NK-92 treated with Interleukin-12 subunit alpha and Interleukin-12 subunit beta, amount 100 ng/mL, for 24 hours (cell line): Measurements from ENCODE around the gene GSDME.

Experiments used
- DNase-seq: peaks from one replicate; lab custom pipeline; 2025; lab: John Stamatoyannopoulos, UW

Gene GSDME

GRCh38 chr7:24769851-24770250, 12.6 kb upstream of the GSDME start:
- no peak for DNase-seq

- no peak for DNase-seq
These were observed 12.0 kb upstream of the GSDME start for GRCh38 chr7:24769014-24769830.

GRCh38 chr7:24767878-24768569, 10.8 kb upstream of the GSDME start:
- DNase-seq = no peak

GRCh38 chr7:24764972-24765744, 7.9 kb upstream of the GSDME start:
- no peak for DNase-seq

GRCh38 chr7:24764011-24764410, 6.7 kb upstream of the GSDME start:
- no peak for DNase-seq

- no peak for DNase-seq
These were observed 6.1 kb upstream of the GSDME start for GRCh38 chr7:24763303-24763901.

GRCh38 chr7:24762771-24763170, 5.5 kb upstream of the GSDME start:
- DNase-seq = no peak

GRCh38 chr7:24760968-24761367, 3.7 kb upstream of the GSDME start:
- DNase-seq = no peak

GRCh38 chr7:24756545-24757352, 515 bp downstream of the GSDME start:
- no peak for DNase-seq

- DNase-seq = no peak
These were observed 1.5 kb downstream of the GSDME start for GRCh38 chr7:24755541-24756407.

GRCh38 chr7:24754906-24755506, 2.3 kb downstream of the GSDME start:
- DNase-seq = no peak

- no peak for DNase-seq
These were observed 5.0 kb downstream of the GSDME start for GRCh38 chr7:24752073-24752800.

- DNase-seq = no peak
These were observed 5.8 kb downstream of the GSDME start for GRCh38 chr7:24751484-24751883.

- no peak for DNase-seq
These were observed 6.7 kb downstream of the GSDME start for GRCh38 chr7:24750441-24751055.

- DNase-seq = no peak
These were observed 8.7 kb downstream of the GSDME start for GRCh38 chr7:24748521-24748920.

- no peak for DNase-seq
These were observed 11.9 kb downstream of the GSDME start for GRCh38 chr7:24745355-24745754.

GRCh38 chr7:24743471-24743870, 13.8 kb downstream of the GSDME start:
- no peak for DNase-seq

- DNase-seq = no peak
These were observed 14.6 kb downstream of the GSDME start for GRCh38 chr7:24742506-24743162.
